Measurements from ENCODE around the gene THAP3. TPM values are rescaled to one million over a fixed set of nuclear protein-coding genes. Genes with fewer than 3 reads are reported as not detected.
A peak's percentile ranks its signal among the peaks of the same experiment; 100 is the strongest.

The THAP3 gene, protein sequence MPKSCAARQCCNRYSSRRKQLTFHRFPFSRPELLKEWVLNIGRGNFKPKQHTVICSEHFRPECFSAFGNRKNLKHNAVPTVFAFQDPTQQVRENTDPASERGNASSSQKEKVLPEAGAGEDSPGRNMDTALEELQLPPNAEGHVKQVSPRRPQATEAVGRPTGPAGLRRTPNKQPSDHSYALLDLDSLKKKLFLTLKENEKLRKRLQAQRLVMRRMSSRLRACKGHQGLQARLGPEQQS
- 10 to 100 TPM; 13.8 to 34.6 (median 25.0) TPM for total RNA-seq

- Histone ChIP-seq H3K27me3 (no peaks in the 10 kb centered on the region), H3K27ac (replicated peaks in 1 of 4) (peak within 1 kb of the TSS; percentile 84 to 92 (median 91)), H3K9me3 (no peaks in the 10 kb centered on the region), H3K4me1 (peaks cover 17 to 64% (median 49%) of the 10 kb centered on the region in 4 donors), H3K36me3 (peaks cover 42 to 72% (median 60%) of the 10 kb centered on the region in 4 donors), H3K4me3 (peak within 1 kb of the TSS; percentile 76 to 99 (median 84))
- intact Hi-C loops (cut with DNase I) = loop anchor here (5.0 kb wide), 1 partner anchor 48 kb away; the partner anchor contains the start of gene ZBTB48
- TF ChIP-seq POLR2AphosphoS5 (IDR thresholded peaks at IDR 0.05) (peak; percentile 55 to 71), EP300 (IDR thresholded peaks at IDR 0.05) (no peak)
- DNase-seq (ENCODE audit: extremely low spot score) = peak; percentile 97
- WGBS = 2% methylated on average over 17 of the region's 73 CpGs
Measured at GRCh38 chr1:6624710-6625583, at the start of gene THAP3. Gene THAP3 (plus strand): TSS chr1:6624868. CDS start chr1:6625219, 351 bp downstream.

DNA sequence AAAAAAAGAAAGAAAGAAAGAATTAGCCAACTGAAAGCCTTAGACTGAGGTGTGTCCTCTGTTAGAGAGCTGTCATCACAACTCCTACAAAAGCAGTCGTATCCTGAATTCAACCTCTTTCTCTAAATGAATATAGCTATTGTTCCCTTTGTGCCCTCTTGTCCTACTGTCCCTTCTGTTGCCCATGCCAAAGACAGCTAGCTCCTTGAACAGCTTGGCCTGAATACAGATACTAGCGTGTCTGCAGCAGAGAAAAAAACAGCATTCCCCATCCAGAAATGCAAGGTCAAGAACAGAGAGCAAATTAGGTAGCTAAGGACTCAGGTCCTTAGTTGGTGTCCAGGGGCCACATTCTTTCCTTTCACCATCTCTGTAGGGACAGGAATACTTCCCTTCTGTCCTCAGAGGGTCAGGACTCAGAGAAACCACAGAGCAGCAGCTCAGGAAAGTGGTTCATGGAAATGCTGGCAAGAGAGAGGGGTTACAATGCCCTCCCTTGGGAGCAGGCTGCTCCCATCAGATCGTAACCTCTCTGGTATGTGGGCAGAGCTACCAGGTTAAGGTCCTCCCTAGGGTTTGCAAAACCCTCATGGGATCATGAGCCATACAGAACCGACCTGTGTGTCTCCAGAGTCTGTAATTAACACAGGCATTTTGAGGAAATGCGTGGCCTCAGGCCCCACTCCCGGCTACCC is 46.7 kb upstream of the THAP3 start:
- TF ChIP-seq, protein P1, sequence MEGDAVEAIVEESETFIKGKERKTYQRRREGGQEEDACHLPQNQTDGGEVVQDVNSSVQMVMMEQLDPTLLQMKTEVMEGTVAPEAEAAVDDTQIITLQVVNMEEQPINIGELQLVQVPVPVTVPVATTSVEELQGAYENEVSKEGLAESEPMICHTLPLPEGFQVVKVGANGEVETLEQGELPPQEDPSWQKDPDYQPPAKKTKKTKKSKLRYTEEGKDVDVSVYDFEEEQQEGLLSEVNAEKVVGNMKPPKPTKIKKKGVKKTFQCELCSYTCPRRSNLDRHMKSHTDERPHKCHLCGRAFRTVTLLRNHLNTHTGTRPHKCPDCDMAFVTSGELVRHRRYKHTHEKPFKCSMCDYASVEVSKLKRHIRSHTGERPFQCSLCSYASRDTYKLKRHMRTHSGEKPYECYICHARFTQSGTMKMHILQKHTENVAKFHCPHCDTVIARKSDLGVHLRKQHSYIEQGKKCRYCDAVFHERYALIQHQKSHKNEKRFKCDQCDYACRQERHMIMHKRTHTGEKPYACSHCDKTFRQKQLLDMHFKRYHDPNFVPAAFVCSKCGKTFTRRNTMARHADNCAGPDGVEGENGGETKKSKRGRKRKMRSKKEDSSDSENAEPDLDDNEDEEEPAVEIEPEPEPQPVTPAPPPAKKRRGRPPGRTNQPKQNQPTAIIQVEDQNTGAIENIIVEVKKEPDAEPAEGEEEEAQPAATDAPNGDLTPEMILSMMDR (IDR thresholded peaks at IDR 0.05) = no peak
- TF ChIP-seq POLR2AphosphoS5 (IDR thresholded peaks at IDR 0.05) (no peak), POLR2A (IDR thresholded peaks at IDR 0.05; ENCODE audit: low read depth) (no peak), EP300 (IDR thresholded peaks at IDR 0.05) (no peak)
- DNase-seq (ENCODE audit: extremely low spot score) = no peak
- Histone ChIP-seq H3K36me3 (no peaks in the 10 kb centered on the region), H3K4me1 (peaks cover 32 to 39% (median 38%) of the 10 kb centered on the region in 4 donors), H3K27ac (replicated peaks in 1 of 4) (peak overlapping the region; percentile 95 to 98 (median 97)), H3K9me3 (no peaks in the 10 kb centered on the region), H3K27me3 (no peaks in the 10 kb centered on the region), H3K4me3 (no peak overlapping the region)
- WGBS = 84% methylated on average over 5 of the region's 6 CpGs
- intact Hi-C loops (cut with DNase I) = loop anchor here (2.0 to 5.0 kb wide), 2 partner anchors 23 to 49 kb away; partner anchors contain the start of genes NOL9 and TAS1R1

DNA sequence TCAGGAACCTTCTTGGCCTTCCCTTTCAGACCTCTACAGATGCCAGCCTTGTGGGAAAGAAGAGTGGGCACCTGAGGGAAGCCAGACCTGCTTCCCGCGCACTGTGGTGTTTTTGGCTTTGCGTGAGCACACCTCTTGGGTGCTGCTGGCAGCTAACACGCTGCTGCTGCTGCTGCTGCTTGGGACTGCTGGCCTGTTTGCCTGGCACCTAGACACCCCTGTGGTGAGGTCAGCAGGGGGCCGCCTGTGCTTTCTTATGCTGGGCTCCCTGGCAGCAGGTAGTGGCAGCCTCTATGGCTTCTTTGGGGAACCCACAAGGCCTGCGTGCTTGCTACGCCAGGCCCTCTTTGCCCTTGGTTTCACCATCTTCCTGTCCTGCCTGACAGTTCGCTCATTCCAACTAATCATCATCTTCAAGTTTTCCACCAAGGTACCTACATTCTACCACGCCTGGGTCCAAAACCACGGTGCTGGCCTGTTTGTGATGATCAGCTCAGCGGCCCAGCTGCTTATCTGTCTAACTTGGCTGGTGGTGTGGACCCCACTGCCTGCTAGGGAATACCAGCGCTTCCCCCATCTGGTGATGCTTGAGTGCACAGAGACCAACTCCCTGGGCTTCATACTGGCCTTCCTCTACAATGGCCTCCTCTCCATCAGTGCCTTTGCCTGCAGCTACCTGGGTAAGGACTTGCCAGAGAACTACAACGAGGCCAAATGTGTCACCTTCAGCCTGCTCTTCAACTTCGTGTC is 45.9 kb upstream of the THAP3 start:
- H3K4me3 ChIP-seq = peak overlapping the region; percentile 85 to 98 (median 96)
- no peak for TF ChIP-seq POLR2AphosphoS5 (IDR thresholded peaks at IDR 0.05)
- no peak for TF ChIP-seq POLR2A (IDR thresholded peaks at IDR 0.05; ENCODE audit: low read depth)
- TF ChIP-seq, protein P1 (IDR thresholded peaks at IDR 0.05) = no peak
- no peak for TF ChIP-seq EP300 (IDR thresholded peaks at IDR 0.05)
- intact Hi-C loops (cut with DNase I) = loop anchor here (2.0 to 5.0 kb wide), 2 partner anchors 24 to 49 kb away; partner anchors contain the start of genes NOL9 and TAS1R1

GRCh38 chr1:6579374-6580118 is 45.1 kb upstream of the THAP3 start, which contains the start of gene ZBTB48:
Gene ZBTB48 (plus strand): TSS chr1:6579994. CDS start chr1:6580610, 616 bp downstream.
- peak within 1 kb of the TSS; percentile 85 to 98 (median 96) for H3K4me3 ChIP-seq
- WGBS = 15% methylated on average over 18 of the region's 58 CpGs
- intact Hi-C loops (cut with DNase I) = loop anchor here (2.0 to 5.0 kb wide), 2 partner anchors 25 to 48 kb away; partner anchors contain the start of genes NOL9 and TAS1R1

More for the DNA sequence above, 45.9 kb upstream of the THAP3 start:
- WGBS = 93% methylated on average over 14 of the region's 14 CpGs
- no peaks in the 10 kb centered on the region for H3K36me3 ChIP-seq
- H3K9me3 ChIP-seq = no peaks in the 10 kb centered on the region
- H3K4me1 ChIP-seq = peaks cover 32 to 39% (median 38%) of the 10 kb centered on the region in 4 donors
- peak overlapping the region; percentile 95 to 98 (median 97) for H3K27ac ChIP-seq (replicated peaks in 1 of 4)
- no peak for DNase-seq (ENCODE audit: extremely low spot score)
- no peaks in the 10 kb centered on the region for H3K27me3 ChIP-seq

More at GRCh38 chr1:6579374-6580118, 45.1 kb upstream of the THAP3 start, which contains the start of gene ZBTB48:
- TF ChIP-seq POLR2A (IDR thresholded peaks at IDR 0.05; ENCODE audit: low read depth) = peak; percentile 96
- peak; percentile 99 to 100 for TF ChIP-seq POLR2AphosphoS5 (IDR thresholded peaks at IDR 0.05)
- TF ChIP-seq EP300 (IDR thresholded peaks at IDR 0.05) = no peak
- TF ChIP-seq, protein P1 (IDR thresholded peaks at IDR 0.05) = no peak
- H3K4me1 ChIP-seq = peaks cover 32 to 44% (median 41%) of the 10 kb centered on the region in 4 donors
- H3K9me3 ChIP-seq = no peaks in the 10 kb centered on the region
- peaks cover 0 to 4% (median 0%) of the 10 kb centered on the region in 4 donors for H3K36me3 ChIP-seq
- DNase-seq (ENCODE audit: extremely low spot score) = peak; percentile 100
- no peaks in the 10 kb centered on the region for H3K27me3 ChIP-seq
- H3K27ac ChIP-seq (replicated peaks in 1 of 4) = peak within 1 kb of the TSS; percentile 95 to 98 (median 97)

Data from esophagus muscularis mucosa (tissue), 4 donors.